Measurements from ENCODE around the gene TESMIN. TPM values are rescaled to one million over a fixed set of nuclear protein-coding genes. Genes with fewer than 3 reads are reported as not detected.

TESMIN gene
- total RNA-seq, 1 donor from 2014 or later: 3.8 TPM

DNA sequence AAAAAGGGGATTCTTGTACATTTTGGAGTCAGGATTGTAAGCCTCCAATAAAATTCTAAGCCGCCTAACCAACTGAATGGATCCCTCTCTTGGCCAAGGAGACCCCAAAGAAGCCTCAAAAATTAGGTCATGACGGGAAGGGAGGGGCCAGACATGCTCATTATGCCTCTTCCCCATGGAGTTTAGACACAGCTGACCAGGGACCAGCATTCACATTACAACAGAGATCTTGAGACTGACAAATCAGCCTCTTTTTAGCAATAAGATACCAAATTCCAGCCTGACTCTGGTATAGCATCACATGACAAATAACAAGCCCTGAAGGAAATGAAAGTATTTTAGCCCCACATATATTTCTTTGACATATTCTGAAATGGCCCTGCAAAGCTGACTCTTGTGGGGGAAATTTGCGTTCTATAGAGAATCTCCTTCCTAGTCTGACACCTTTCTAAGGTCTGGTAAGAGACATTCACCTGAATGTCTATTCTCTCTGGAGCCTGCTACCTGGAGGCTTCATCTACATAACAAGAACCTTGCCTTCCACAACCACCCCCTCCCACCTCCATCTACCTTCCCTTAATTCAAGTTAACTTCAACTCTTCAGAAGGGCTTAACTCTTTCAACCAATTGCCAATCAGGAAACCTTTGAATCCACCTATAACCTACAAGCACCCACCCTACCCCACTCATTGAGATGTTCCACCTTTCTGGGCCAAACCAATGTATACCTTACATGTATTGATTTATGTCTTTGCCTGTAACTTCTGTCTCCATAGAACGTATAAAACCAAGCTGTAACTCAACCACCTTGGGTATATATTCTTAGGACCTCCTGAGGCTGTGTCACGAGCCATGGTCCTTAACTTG, 56.7 kb downstream of the TESMIN start:
- Histone ChIP-seq H3K27me3 (ENCODE audit: control insufficient read depth, insufficient read depth, low read length) (no peaks in the 10 kb centered on the region), H3K4me3 (ENCODE audit: low read depth, low read length) (no peak overlapping the region), H3K36me3 (ENCODE audit: control insufficient read depth, insufficient read depth, low read length) (no peaks in the 10 kb centered on the region)
- TF ChIP-seq, protein P1, sequence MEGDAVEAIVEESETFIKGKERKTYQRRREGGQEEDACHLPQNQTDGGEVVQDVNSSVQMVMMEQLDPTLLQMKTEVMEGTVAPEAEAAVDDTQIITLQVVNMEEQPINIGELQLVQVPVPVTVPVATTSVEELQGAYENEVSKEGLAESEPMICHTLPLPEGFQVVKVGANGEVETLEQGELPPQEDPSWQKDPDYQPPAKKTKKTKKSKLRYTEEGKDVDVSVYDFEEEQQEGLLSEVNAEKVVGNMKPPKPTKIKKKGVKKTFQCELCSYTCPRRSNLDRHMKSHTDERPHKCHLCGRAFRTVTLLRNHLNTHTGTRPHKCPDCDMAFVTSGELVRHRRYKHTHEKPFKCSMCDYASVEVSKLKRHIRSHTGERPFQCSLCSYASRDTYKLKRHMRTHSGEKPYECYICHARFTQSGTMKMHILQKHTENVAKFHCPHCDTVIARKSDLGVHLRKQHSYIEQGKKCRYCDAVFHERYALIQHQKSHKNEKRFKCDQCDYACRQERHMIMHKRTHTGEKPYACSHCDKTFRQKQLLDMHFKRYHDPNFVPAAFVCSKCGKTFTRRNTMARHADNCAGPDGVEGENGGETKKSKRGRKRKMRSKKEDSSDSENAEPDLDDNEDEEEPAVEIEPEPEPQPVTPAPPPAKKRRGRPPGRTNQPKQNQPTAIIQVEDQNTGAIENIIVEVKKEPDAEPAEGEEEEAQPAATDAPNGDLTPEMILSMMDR (IDR thresholded peaks at IDR 0.05; ENCODE audit: insufficient read depth, low read length, poor library complexity, severe bottlenecking): no peak
- no peak for DNase-seq (ENCODE audit: low read depth)

DNA sequence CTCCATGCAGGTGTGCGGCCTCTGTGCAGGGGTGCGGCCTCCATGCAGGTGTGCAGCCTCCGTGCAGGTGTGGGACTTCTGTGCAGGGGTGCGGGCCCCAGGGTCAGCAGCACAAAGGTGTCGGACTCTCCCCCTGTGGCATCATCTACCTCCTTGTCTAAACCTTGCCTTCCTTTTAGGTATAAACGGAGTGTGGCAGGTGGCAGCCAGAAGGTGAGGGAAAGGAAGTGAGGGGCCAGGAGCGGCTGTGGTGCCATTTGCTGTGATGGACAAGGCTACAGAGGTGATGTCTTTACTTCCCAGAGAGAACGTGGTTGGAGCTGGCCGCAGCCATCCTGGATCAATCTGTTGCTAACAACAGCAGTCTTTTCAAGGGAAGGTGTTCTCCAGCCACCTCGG, 57.8 kb downstream of the TESMIN start:
- Histone ChIP-seq H3K36me3 (ENCODE audit: control insufficient read depth, insufficient read depth, low read length) (no peaks in the 10 kb centered on the region), H3K27me3 (ENCODE audit: control insufficient read depth, insufficient read depth, low read length) (no peaks in the 10 kb centered on the region), H3K4me3 (ENCODE audit: low read depth, low read length) (no peak overlapping the region)
- DNase-seq (ENCODE audit: low read depth): no peak
- TF ChIP-seq, protein P1 (IDR thresholded peaks at IDR 0.05; ENCODE audit: insufficient read depth, low read length, poor library complexity, severe bottlenecking): no peak

DNA sequence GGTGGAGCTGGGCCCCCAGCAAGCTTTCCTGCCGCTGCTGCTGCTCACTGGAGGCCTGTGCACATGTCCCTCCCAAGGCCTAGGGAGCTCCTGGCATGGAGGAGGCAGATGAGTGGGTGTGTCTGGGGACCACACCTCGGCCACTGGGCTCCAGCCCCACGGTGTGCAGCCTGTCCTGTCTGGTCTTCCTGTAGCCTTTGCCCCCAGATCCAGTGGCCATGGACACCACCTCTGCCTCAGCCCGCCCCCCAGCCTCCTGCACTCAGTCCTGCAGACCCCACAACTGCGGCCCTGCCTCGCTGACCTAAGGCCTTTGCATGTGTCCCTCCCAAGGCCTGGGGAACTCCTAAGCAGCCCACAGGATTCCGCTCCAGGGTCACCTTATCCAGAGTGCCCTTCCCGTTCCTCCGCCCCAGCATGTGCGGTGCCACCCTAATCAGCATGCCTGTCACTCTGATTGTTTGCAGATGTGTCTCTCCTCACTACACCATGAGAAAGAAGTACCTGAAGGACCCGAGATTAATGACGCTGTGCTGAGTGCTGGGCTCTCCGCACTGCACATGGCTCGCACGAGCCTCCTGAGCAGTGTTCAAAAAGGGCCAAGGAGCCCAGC, 58.3 kb downstream of the TESMIN start:
- H3K4me3 ChIP-seq (ENCODE audit: low read depth, low read length): no peak overlapping the region
- TF ChIP-seq, protein P1 (IDR thresholded peaks at IDR 0.05; ENCODE audit: insufficient read depth, low read length, poor library complexity, severe bottlenecking): no peak
- no peaks in the 10 kb centered on the region for H3K36me3 ChIP-seq (ENCODE audit: control insufficient read depth, insufficient read depth, low read length)
- H3K27me3 ChIP-seq (ENCODE audit: control insufficient read depth, insufficient read depth, low read length): no peaks in the 10 kb centered on the region
- no peak for DNase-seq (ENCODE audit: low read depth)

DNA sequence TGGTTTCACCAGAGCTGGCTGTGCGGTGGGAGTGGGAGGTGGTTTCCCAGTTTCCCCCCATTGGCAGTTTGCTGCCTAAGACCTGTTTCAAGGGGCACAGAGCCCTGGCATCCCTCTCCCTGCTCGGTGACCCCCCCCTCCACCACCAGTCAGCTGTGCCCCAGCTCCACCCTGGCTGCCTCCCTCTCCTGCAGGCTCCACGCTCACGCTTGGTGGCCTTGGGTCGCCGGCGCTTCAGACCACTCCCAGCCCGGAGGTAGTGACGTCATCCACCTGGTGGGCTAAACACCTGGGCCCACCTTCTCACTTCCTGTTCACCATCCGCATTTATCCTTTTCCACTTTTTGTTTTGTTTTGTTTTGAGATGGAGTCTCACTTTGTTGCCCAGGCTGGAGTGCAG, 59.2 kb downstream of the TESMIN start:
- H3K27me3 ChIP-seq (ENCODE audit: control insufficient read depth, insufficient read depth, low read length): no peaks in the 10 kb centered on the region
- H3K36me3 ChIP-seq (ENCODE audit: control insufficient read depth, insufficient read depth, low read length): no peaks in the 10 kb centered on the region
- no peak for DNase-seq (ENCODE audit: low read depth)
- TF ChIP-seq, protein P1 (IDR thresholded peaks at IDR 0.05; ENCODE audit: insufficient read depth, low read length, poor library complexity, severe bottlenecking): no peak
- no peak overlapping the region for H3K4me3 ChIP-seq (ENCODE audit: low read depth, low read length)

DNA sequence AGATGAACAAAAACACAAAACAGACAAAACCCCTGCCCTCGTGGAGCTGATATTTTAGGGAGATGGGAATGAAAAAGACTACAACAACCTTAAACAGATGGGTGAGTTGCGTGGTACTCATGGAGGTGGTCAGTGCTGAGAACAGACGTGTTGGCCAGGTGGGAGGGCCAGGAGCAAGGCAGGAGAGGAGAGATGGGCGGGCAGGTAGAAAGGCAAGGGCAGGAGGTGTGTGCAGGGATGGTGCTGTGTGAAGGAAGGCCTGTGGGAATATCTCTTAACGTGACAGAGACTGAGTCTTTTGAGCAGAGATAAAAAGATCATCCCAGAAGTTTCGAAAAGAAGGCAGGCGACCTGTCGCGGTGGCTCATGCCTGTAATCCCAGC, 59.9 kb downstream of the TESMIN start:
- Histone ChIP-seq H3K4me3 (ENCODE audit: low read depth, low read length) (no peak overlapping the region), H3K27me3 (ENCODE audit: control insufficient read depth, insufficient read depth, low read length) (no peaks in the 10 kb centered on the region), H3K36me3 (ENCODE audit: control insufficient read depth, insufficient read depth, low read length) (no peaks in the 10 kb centered on the region)
- DNase-seq (ENCODE audit: low read depth): no peak
- TF ChIP-seq, protein P1 (IDR thresholded peaks at IDR 0.05; ENCODE audit: insufficient read depth, low read length, poor library complexity, severe bottlenecking): no peak
